ENCODE measurements around the gene SOSTDC1. TPM values are rescaled to one million over a fixed set of nuclear protein-coding genes. Genes with fewer than 3 reads are reported as not detected.
"Not testable (repeated sequence)": the region's sequence is repeated elsewhere in the genome, so short reads cannot be mapped to it uniquely, and the experiment has no call there.

SOSTDC1 gene, protein sequence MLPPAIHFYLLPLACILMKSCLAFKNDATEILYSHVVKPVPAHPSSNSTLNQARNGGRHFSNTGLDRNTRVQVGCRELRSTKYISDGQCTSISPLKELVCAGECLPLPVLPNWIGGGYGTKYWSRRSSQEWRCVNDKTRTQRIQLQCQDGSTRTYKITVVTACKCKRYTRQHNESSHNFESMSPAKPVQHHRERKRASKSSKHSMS
- 47.8 TPM for polyA plus RNA-seq (ENCODE audit: insufficient read length)
- long read RNA-seq, donor 1, transcript SOSTDC1-201 (2 exons, 1,869 nt), result major isoform, 31 of 31 reads
- long read RNA-seq, donor 1, partial matches to known transcripts, result 0 of 31 reads
- long read RNA-seq, donor 1, other reads (novel, unspliced or antisense), result 0 of 31 reads
- long read RNA-seq, donor 2, transcript SOSTDC1-201 (2 exons, 1,869 nt), result major isoform, 21 of 35 reads
- long read RNA-seq, donor 2, partial matches to known transcripts, result 14 of 35 reads
- long read RNA-seq, donor 2, other reads (novel, unspliced or antisense), result 0 of 35 reads
- long read RNA-seq, donor 3, transcript SOSTDC1-201 (2 exons, 1,869 nt), result major isoform, 15 of 15 reads
- long read RNA-seq, donor 3, partial matches to known transcripts, result 0 of 15 reads
- long read RNA-seq, donor 3, other reads (novel, unspliced or antisense), result 0 of 15 reads
- long read RNA-seq, donor 4, transcript SOSTDC1-201 (2 exons, 1,869 nt), result major isoform, 6 of 6 reads
- long read RNA-seq, donor 4, partial matches to known transcripts, result 0 of 6 reads
- long read RNA-seq, donor 4, other reads (novel, unspliced or antisense), result 0 of 6 reads
- long read RNA-seq, donor 5, transcript SOSTDC1-201 (2 exons, 1,869 nt), result major isoform, 43 of 43 reads
- long read RNA-seq, donor 5, partial matches to known transcripts, result 0 of 43 reads
- long read RNA-seq, donor 5, other reads (novel, unspliced or antisense), result 0 of 43 reads
- long read RNA-seq, donor 6, transcript SOSTDC1-201 (2 exons, 1,869 nt), result major isoform, 15 of 15 reads
- long read RNA-seq, donor 6, partial matches to known transcripts, result 0 of 15 reads
- long read RNA-seq, donor 6, other reads (novel, unspliced or antisense), result 0 of 15 reads
- long read RNA-seq, donor 7, transcript SOSTDC1-201 (2 exons, 1,869 nt), result major isoform, 35 of 35 reads
- long read RNA-seq, donor 7, partial matches to known transcripts, result 0 of 35 reads
- long read RNA-seq, donor 7, other reads (novel, unspliced or antisense), result 0 of 35 reads
- long read RNA-seq, donor 8, transcript SOSTDC1-201 (2 exons, 1,869 nt), result major isoform, 15 of 15 reads
- long read RNA-seq, donor 8, partial matches to known transcripts, result 0 of 15 reads
- long read RNA-seq, donor 8, other reads (novel, unspliced or antisense), result 0 of 15 reads

DNA sequence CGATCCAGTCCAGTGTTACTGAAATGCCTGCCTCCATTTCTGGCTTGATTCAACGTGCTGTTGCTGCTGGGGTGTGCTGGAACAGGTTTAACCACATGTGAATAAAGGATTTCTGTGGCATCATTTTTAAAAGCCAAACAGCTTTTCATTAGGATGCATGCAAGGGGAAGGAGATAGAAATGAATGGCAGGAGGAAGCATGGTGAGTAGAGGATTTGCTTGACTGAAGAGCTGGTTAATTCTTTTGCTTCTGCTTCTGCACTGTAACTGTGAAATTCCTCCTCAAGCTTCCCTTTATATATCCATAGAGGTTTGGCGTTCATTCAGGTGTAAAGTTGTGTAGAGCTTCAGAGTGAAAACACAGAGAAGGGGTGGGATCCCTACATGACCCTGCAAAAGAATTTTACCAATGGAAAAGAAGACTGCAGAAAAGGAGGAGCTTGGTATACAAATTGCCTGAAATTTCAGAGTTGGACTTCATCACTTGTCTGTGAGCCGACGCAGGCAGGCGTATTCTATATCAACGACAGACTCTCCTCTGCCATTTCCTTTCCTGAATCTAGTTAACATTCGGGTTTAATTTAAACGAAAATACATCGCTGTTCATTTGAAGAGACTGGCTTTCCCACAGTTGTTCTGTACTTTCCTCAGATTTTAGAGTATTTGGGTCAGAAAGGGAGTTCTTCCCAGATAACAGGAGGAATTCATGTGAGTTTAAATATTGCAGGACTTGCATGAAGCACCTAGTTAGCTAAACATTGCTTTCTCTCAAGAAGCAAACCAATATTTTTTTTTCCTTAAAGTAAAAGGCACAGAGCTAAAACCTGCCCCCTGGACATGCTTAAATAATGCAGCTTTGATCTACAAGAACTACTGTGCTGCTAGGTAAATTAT lies at the start of gene SOSTDC1:
SOSTDC1 (minus strand) TSS at position 270 of the 893 bp plus-strand sequence; CDS start at position 200, 70 bp downstream.
- DNase-seq, result peak; percentile 64

DNA sequence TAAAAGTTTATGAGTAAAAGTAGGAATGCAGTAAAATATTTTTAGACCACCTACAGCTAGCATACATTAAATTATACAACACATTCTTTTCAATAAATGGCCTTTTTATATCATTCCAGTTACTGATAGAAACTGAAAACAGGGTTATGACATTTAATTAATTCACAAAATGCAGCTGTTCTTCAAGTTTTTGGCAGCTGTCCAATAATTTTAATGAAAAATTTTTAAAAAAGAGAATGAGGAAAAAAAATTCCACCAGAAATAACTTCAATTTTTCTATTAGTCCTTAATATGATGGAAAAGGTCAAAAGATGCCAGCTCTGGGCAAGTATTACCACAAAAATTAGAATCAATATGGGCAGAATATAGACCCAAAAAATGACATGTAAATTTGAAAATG lies 49.2 kb upstream of the SOSTDC1 start:
- no peak for DNase-seq

DNA sequence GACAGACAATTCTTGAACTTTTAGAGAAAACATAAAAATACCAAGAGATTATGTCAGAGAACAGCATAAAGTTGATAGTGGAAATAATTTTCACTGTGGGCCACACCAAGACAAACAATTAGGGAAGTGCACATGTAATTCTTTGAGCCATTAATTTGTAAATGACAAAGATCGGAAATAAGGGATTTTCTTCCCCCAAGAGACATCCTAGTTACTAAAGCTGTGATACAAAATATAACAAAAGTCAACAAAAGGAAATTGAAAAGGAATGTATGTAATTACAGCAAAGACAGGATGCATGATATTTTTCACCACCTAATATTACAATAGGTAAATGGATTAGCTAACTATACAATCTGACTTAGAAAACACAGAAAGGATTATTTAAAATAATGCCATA lies 48.7 kb upstream of the SOSTDC1 start:
- DNase-seq, result no peak

DNA sequence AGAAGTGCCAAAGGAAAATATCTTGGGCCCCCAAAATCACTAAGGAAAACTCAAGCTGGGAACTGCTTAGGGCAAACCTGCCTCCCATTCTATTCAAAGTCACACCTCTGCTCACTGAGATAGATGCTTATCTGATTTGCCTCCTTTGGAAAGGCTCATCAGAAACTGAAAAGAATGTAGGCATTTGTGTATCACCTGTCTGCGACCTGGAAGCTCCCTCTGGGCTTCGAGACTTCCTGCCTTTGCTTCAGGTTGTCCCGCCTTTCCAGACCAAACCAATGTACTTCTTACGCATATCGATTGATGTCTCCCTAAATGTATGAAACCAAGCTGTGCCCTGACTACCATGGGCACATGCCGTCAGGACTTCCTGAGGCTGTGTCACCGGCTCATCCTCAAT lies 46.6 kb upstream of the SOSTDC1 start:
- DNase-seq, result no peak

DNA sequence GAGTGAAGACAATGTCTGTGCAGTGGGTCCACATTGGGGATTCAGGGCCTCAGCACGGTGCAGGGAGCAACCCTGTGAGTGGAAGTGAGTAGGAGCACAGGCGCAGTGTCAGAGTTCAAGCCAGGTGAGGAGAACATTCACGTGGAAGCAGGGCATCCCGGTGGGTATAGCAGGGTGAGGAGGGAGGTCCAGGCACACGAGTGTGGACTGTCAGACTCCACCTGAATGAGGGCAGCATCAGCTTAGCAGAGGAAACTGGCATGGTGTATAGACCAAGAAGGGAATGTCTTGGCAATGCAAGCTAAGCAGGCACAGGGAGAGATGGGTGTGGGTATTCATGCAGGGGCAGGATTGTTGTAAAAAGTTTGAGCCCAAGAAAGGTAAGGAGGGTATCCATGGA lies 45.8 kb upstream of the SOSTDC1 start:
- no peak for DNase-seq

DNA sequence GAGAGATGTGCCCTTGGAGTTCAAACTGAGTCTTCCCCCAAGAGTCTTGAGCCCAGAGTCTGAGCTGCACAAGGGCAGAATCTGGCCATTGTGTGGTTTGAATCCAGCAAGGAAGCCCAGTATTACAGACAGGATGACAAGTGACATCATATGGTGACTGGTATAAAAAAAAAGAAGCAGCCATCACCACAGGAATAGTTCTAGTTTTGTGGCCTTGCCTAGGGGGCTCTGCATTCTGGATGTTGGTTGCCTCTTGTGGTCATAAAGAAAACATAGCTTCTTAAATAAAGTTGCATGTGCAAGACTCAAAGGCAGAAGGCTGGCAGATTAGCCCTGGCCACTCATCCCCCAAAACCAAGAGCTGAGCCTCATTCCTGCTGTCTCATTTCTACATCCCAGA lies 44.3 kb upstream of the SOSTDC1 start:
- DNase-seq, result no peak

DNA sequence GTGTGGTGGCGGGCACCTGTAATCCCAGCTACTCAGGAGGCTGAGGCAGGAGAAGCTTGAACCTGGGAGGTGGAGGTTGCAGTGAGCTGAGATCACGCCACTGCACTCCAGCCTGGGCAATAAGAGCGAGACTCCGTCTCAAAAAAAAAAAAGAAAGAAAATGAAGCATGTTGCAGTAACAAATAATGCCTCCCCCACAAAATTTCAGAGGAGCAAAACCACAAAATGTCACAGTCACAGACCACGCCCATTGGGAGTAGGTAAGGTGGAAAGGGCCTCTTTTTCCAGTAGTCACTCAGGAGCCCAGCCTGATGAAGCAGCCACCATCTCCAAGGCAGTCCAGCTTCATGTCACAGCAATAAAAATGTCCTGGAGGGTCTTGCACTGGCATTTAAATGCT lies 40.9 kb upstream of the SOSTDC1 start:
- not testable (repeated sequence) for DNase-seq

DNA sequence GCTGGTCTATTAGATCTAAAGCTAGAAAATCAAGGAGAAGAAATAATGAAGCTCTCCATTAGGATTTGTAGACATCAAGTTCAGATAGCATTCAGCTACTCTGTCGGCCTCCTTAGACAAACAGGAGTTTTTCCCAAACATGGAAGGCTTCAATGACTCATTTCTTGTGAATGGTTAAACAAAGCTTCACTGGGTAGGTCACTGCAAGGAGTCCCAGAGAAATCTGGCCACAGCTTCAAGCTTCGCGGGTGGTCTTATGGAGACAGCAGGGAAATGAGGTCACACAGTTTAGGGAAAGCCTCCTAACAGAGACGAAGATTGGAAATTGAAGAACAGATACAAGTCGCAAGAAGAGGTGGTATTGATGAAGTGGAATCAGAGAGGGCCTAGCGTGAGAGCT lies 38.5 kb upstream of the SOSTDC1 start:
- no peak for DNase-seq

DNA sequence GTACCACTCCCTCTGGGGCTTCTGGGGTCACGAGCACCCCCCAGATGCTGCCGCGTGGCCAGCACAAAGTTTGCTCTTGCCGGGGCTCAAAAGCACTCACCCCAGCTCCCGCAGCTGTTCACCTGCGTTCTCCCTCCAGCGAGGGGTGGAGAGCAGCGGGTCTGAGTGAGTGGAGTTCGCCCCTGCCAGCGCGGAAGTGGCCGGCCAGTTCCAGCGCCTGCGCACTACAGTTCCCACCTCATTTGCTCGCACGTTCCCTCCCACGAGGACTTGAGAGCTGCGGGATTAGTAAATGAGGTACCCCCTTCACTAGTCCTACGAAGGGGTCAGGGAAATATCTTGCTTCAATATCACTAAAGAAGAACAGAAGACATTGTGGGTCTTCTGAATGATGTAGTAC lies 36.8 kb upstream of the SOSTDC1 start:
- no peak for DNase-seq

DNA sequence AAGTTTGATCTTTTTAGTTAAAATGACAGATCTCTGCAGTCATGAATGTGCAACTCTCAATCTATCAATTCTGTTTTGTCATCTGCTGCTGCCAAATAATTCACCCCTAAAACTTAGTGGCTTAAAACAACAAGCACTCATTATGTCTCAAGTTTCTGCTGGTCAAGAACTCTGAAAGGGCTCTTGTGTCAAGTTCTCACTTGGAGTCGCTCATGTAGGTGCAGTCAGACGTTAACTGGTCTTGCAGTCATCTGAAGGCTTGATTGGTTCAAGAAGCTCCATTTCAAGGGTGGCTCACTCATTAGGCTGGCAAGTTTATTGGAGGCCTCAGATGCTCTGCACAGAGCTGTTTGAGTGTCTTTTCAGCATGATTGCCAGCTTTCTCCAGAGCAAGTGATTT lies 32.6 kb upstream of the SOSTDC1 start:
- no peak for DNase-seq

DNA sequence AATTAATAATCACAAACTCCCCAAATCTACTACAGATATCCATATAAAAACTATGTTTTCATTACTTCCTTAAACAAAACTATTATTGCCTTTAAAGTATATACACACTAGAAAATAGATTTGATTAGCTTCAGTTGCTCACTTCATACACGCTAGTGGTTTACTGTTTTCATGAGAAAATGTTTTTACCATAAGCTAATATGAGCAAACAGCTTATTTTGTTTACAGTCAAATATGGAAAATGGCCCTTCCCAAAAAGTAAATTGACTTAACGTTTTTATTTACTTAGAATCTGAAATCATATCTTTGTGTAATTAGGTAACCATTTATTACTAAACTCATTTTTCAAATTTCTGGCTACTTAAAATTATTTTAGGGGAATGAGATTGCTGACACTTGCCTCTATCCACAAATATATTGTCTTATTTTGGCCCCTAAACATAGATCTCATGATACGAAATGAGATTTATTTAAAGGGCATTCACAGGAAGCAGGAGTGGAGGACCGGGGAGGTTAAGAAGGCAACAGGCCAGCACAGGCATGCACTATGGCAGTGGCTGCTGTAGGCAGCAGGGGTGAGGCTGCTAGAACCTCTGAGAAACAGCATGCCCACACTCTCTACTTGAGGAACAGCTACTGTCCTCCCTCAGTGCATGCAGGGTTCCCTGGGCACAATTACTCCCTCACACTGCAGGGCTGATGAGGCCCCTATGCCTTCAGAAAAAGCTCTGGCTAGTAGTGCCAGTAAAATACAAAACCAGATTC lies 29.6 kb upstream of the SOSTDC1 start:
- no peak for DNase-seq

DNA sequence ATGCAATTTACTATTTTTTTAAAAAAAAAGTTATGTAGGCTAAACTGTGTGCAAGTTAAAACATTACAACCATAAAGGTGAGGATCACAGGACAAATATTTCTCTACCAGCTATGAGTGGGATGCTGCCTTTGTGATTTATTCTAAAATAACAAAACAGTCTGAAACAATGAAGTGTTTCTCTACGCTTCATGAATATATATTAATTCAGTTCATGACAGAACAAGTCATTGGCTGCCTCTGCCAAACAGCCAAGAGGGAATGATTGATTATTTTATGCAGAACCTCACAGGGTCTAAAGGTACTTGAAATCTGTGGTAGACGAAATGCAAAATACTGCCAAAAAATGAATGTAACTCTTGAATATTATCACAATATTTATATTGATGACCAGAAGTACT lies 29.0 kb upstream of the SOSTDC1 start:
- no peak for DNase-seq

DNA sequence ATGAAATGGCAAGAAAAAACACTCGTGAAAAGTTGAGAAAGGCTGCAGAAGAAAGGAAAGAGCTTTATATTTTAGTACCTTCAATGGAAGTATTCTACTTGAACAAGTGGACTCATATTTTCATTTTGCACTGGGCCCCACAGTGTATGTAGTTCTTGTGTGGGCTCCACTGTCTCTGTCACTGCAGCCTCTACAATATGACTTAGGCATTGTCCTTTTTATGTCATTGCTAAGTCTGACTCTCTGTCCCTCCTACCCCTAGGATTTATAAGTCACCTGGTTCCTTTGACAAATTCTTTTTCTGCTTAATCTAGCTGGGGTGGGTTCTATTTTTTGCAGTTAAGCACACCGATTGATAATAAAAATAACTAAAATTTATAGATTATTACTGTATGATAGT lies 27.7 kb upstream of the SOSTDC1 start:
- no peak for DNase-seq

DNA sequence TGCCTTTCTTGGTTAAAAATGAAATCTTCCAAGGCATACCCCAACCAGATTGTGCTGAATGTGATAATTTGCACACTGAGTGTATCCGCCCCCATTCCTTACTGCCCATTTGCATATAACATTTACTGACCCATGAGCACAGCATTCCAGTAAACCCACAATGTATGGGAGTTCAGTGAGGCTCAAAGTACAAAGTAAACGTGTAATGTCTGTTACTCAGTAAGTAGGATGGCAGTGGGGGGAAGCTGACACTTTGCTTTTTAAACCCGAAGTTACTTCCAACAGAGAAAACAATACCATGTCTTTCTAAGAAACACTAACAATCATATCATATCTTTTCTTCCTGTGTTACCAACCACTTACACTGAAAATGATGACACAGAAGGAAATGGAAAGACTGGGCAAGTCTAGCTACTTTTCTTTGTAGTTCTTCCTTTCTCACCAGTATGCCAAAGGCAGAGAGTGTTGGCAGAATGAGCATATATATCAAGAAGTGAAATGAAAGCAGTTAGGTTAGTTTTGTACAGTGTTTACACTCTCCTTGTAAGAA lies 27.1 kb upstream of the SOSTDC1 start:
- DNase-seq, result peak; percentile 35

DNA sequence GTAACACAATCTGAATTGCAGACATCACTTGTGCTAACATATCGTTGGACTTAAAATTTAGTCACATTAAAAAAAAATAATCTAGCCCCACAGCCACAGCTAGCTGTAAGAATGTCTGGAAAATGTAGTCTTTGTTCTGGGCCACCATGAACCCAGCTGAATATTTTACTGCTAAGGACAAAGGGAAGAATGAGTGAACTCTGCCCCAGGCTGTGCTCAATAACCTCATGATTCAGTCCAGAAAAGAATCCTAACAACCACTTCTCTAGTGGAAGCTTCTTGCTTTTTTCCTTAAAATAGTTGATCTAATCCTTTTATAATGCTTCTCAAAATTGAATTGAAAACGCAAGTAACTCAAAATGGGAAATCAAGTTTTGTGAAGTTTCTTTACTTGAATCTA lies 25.6 kb upstream of the SOSTDC1 start:
- DNase-seq, result no peak

DNA sequence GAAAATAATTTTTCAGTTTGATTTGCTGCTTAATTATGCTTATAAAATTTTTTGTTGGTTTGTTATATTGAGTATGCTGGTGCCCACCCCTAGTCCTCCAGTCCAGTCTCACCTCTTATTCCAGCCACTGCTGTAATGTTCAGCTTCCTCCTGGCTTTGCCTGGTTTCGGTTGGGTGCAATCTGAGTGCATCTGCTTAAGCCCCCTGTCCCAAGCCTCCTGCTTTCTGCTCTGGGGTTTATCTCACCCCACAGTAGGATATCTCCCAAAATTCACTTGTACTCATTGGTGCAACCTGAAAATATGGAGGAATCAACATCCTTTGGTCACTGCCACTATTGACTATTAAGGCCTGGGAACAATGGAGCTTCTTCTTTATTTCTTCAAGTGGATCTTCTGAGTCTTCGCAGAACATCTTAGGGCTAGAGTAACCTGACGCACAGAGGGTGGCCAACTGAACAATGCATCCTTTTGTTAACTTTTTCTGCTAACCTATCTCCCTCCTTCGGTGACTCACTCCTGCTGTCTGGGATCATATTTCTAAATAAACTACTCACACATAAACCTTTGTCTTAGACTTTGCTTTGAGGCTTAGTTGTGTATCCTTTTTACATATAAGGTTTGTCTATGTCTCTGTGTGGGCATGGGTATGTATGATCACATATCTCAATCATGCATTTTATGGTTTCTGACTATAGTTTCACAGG lies 19.1 kb upstream of the SOSTDC1 start:
- no peak for DNase-seq

DNA sequence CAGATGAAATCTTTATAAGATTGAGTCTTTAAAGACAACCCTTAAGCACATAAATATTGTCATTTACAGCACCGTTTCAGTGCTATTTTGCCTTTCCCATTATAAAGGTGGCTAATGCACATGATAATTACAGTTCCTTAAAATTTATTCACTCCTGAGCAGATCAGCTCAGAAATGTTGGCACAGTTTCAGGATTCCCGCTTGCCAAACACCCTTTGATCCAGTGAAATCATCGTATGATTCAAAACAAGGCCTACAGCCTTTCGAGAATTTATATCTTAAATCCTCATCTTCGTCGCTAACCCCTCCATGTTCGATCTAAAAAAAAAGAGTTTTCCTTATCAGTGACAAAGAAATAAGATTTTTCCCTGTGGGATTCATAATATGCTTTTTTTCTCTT lies 14.1 kb upstream of the SOSTDC1 start:
- no peak for DNase-seq

DNA sequence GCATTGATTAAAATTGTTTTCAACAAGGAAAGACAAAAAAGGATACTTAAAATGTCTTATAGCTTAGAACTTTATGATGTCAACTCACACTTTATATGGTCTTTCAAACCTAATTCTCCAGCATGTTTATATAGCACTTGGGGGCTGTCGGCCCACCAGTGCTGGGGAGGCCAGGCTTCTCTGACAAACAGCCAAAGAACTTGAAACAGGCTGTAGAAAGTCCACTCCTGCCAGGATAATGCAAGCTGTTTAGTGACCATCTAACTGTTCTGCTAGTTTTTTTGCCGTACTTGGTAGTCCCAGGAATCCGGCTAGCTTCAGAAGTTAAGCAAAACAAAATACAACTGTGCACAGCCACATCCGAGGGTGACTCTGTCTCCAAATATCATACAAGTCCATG lies 13.6 kb upstream of the SOSTDC1 start:
- no peak for DNase-seq

DNA sequence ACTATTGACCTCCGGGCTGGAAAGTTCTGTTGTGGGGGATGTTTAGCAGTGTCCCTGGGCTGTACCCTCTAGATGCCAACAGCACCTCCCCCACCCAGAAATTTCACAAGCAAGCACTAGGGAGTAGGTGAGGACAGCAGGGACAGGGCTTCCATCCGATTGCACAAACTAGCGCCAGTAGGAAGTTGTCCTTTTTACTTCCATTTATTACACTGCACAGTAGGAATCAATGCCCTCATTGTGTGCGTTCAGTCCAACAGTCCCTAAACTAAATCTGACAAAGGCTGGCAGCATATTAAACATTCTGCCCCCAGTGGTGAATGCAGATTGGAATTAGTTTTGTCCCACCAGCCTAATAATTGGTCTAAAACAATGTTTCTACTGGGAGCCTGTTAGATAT lies 6.4 kb upstream of the SOSTDC1 start:
- DNase-seq, result no peak

All from left kidney (tissue), 8 donors.